GM12878 (cell line): Measurements from ENCODE around the gene GTF3A. TPM values are rescaled to one million over a fixed set of nuclear protein-coding genes. Genes with fewer than 3 reads are reported as not detected.

Source experiments
- ATAC-seq: fragments of 200-7000 bp; cut with Tn5 transposase; 3 replicates; pipeline ENCODE4 v1.9.1; 2020; ENCODE audit warnings: mild to moderate bottlenecking, moderate library complexity
- BruUV-seq: library from RNA; stranded (reverse); fragments of 400-500 nt; replicated peaks from 2 replicates; lab custom pipeline; 2021; lab: Mats Ljungman, UMichigan
- CTCF ChIA-PET: fragments of 300-600 bp; sonication (Branson Sonifier 250); formaldehyde crosslinking; extraction: SDS; loops from one replicate; lab custom pipeline; 2021; ENCODE audit warnings: inconsistent platforms; lab: Yijun Ruan, JAX
- POLR2A ChIA-PET: fragments of 350-600 bp; formaldehyde crosslinking; extraction: SDS; loops from one replicate; lab custom pipeline; 2021; ENCODE audit warnings: inconsistent platforms; lab: Charles Lee
- RAD21 ChIA-PET: fragments of 300-600 bp; sonication (Branson Sonifier 250); formaldehyde crosslinking; loops from one replicate; lab custom pipeline; 2023; ENCODE audit warnings: antibody characterized with exemption; ENCODE audit not compliant: unreplicated experiment; lab: Charles Lee
- SMC1A ChIA-PET: fragments of 300-600 bp; sonication (Branson Sonifier 250); formaldehyde crosslinking; loops from one replicate; lab custom pipeline; 2023; ENCODE audit not compliant: unreplicated experiment, uncharacterized antibody; lab: Charles Lee
- DNase-seq: peaks from one replicate; pipeline ENCODE4 v3.0.0-alpha.2; 2011; ENCODE audit warnings: low read depth, low spot score
- FAIRE-seq: peaks from 3 replicates; lab custom pipeline; 2011; peaks lifted over from hg19 to GRCh38; lab: Jason Lieb, UNC
- H2AFZ ChIP-seq: 2 replicates; pipeline ENCODE4 v1.6.0; 2011; ENCODE audit warnings: low read depth, low read length, control low read depth; ENCODE audit not compliant: control insufficient read depth
- H3K27ac ChIP-seq: 2 replicates; pipeline ENCODE4 v1.5.1; 2011; ENCODE audit warnings: control low read depth; ENCODE audit not compliant: control insufficient read depth, insufficient read depth
- H3K27me3 ChIP-seq, 2 experiments: replicated peaks in 1 of 2; 2 replicates each; pipeline versions ENCODE4 v1.6.0 to v1.6.1; 2011; ENCODE audit warnings: low read length in 1 of 2; ENCODE audit not compliant: control insufficient read depth in 2 of 2, insufficient read depth in 2 of 2
- H3K36me3 ChIP-seq, 2 experiments: 2 replicates each; pipeline ENCODE4 v1.5.1; 2011; ENCODE audit warnings: low read length in 1 of 2; ENCODE audit not compliant: control insufficient read depth in 2 of 2, insufficient read depth in 2 of 2
- H3K4me1 ChIP-seq: 2 replicates; pipeline ENCODE4 v1.6.1; 2011; ENCODE audit warnings: mild to moderate bottlenecking, low read length, moderate library complexity, mixed read lengths; ENCODE audit not compliant: control insufficient read depth, insufficient read depth
- H3K4me2 ChIP-seq: 2 replicates; pipeline ENCODE4 v1.6.0; 2011; ENCODE audit warnings: control low read depth; ENCODE audit not compliant: control insufficient read depth, insufficient read depth
- H3K4me3 ChIP-seq: fragments of 200-600 bp; sonication (generic); 2 replicates; pipeline ENCODE4 v1.5.1; 2016
- H3K79me2 ChIP-seq: 2 replicates; pipeline ENCODE4 v1.6.0; 2011; ENCODE audit warnings: low read length; ENCODE audit not compliant: control insufficient read depth, insufficient read depth
- H3K9ac ChIP-seq: 2 replicates; pipeline ENCODE4 v1.8.0; 2011; ENCODE audit warnings: low read length, control low read depth, mixed read lengths; ENCODE audit not compliant: control insufficient read depth, insufficient read depth
- H3K9me3 ChIP-seq: replicated peaks from 3 replicates; pipeline ENCODE4 v1.5.1; 2011; ENCODE audit warnings: mild to moderate bottlenecking, low read length; ENCODE audit not compliant: control insufficient read depth, insufficient read depth
- H4K20me1 ChIP-seq: 2 replicates; pipeline ENCODE4 v1.6.0; 2011; ENCODE audit not compliant: control insufficient read depth, insufficient read depth
- BACH1 ChIP-seq: fragments of 450-650 bp; IDR thresholded peaks from 2 replicates; pipeline ENCODE4 v1.6.1; 2017; ENCODE audit warnings: mild to moderate bottlenecking, borderline replicate concordance
- DPF2 ChIP-seq: fragments of 450-650 bp; IDR thresholded peaks from 2 replicates; pipeline ENCODE4 v1.6.1; 2017; ENCODE audit warnings: mild to moderate bottlenecking
- MYB ChIP-seq: fragments of 150-350 bp; IDR thresholded peaks from 2 replicates; pipeline ENCODE4 v1.6.1; 2014; ENCODE audit warnings: mild to moderate bottlenecking, low read depth, low read length, borderline replicate concordance
- ZNF384 ChIP-seq: IDR thresholded peaks from 2 replicates; pipeline ENCODE4 v1.6.1; 2012; ENCODE audit warnings: low read depth, mild to moderate bottlenecking, low read length, improper control_type of control experiment, borderline replicate concordance
- ZNF622 ChIP-seq: fragments of 450-650 bp; IDR thresholded peaks from 2 replicates; pipeline ENCODE4 v1.6.1; 2017; ENCODE audit warnings: mild to moderate bottlenecking, inconsistent platforms
- WGBS: methylation state at CpG from one replicate; pipeline ENCODE4 v1.1.6; 2016; ENCODE audit warnings: low lambda C conversion rate; ENCODE audit not compliant: insufficient replicate concordance, insufficient coverage; ENCODE audit errors: missing lambda C conversion rate; 5-methylcytosine and 5-hydroxymethylcytosine counted together
- in situ Hi-C: fragments of 300-500 bp; cut with MboI; formaldehyde crosslinking; loops from 9 replicates; pipeline ENCODE4 v1.14.3; 2018; ENCODE audit warnings: mixed read lengths
- intact Hi-C: fragments of 100-400 bp; cut with micrococcal nuclease; formaldehyde crosslinking; loops from one replicate; pipeline ENCODE4 v1.14.2; 2022; ENCODE audit not compliant: unreplicated experiment
- polyA plus RNA-seq, 11 experiments: library from polyadenylated mRNA; depleted of rRNA in 4 of 11; unstranded in 6 of 11; stranded (reverse) in 5 of 11; fragments of >200 nt; fragmentation: Nextera tagmentation in 4 of 11; fragmentation: Illumina TruSeq in 1 of 11; extraction: Ambion mirVana in 4 of 11; extraction: Trizol in 1 of 11; gene quantifications; 1 replicate in 1 of 11; 2 replicates in 10 of 11; pipeline versions ENCODE4 v1.2.1 to v1.2.3, GENCODE V29; 2011 to 2016; ENCODE audit warnings: inconsistent platforms in 2 of 11, missing spikeins in 2 of 11, low read depth in 1 of 11
- total RNA-seq, 4 experiments: library from RNA; depleted of rRNA in 3 of 4; stranded (reverse); fragments of >200 nt in 3 of 4; fragmentation: Illumina TruSeq in 1 of 4; extraction: Trizol in 1 of 4; gene quantifications; 2 replicates each; pipeline versions ENCODE4 v1.2.1 to v1.2.3, GENCODE V29; 2013 to 2021
- TF ChIP-seq, protein P1 (sequence below): IDR thresholded peaks from 2 replicates; pipeline ENCODE4 v1.6.1; 2011; ENCODE audit warnings: borderline replicate concordance, low read depth, mild to moderate bottlenecking, moderate library complexity, mixed read lengths, low read length; ENCODE audit not compliant: insufficient read depth; ENCODE audit errors: extremely low read length
- TF ChIP-seq, protein P2 (sequence below): IDR thresholded peaks from 2 replicates; pipeline ENCODE4 v1.6.1; 2012; ENCODE audit warnings: low read depth, low read length, improper control_type of control experiment
- TF ChIP-seq, protein P3 (sequence below): fragments of 450-650 bp; IDR thresholded peaks from 2 replicates; pipeline ENCODE4 v1.6.1; 2018; ENCODE audit warnings: mild to moderate bottlenecking, low read depth, moderate library complexity; ENCODE audit not compliant: partially characterized antibody

Gene GTF3A
- total and polyA plus RNA-seq, 10 of the 15 experiments (the other 5 are each of a cell fraction or from before 2014, with no cell fraction given): 74.2 to 524 (median 216) TPM

DNA sequence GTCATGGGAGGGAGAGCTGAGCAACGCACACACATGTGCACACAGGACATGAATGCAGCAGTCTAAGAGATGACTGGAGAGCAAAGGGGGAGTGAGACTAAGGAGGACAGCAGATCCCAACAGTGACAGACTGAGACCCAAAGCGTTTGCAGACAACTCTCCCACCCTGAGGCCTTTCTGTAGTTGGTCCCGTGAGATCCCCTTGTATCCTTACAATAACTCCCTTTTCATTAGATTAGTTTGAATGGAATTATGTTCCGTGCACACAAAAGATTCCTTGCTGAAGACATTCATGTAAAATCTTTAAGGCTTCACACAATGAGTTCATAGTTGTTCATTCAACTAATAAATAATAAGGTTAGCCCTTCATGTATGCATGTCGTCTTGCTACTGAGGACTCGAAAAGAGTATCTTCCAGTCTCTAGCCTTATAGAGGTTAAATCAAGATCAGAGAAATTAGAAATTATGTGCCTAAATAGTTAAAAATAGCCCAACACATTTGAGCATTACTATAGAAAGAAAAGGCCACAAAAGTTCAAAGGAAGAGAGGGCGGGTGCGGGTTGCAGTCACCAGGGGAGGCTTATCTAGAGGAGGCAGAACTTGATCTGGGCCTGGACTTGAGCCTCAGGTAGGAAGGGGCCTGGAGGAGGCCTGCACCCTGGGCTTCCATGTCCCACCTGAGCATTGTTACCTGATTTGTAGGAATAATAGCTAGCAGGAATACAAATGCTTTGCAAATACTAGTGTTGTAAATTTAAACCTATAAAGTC is 3.1 kb upstream of the GTF3A start:
- no peak for FAIRE-seq
- Histone ChIP-seq H3K9ac (no peak overlapping the region), H3K4me3 (no peak overlapping the region), H3K27ac (no peak overlapping the region), H4K20me1 (peaks cover 1% of the 10 kb centered on the region; the same call in 1 of the 2 replicates), H3K9me3 (no peaks in the 10 kb centered on the region), H3K4me2 (no peak overlapping the region), H3K36me3 (no peaks in the 10 kb centered on the region), H3K79me2 (peaks cover 19% of the 10 kb centered on the region), H2AFZ (no peak overlapping the region), H3K4me1 (peaks cover 3% of the 10 kb centered on the region), H3K27me3 (no peaks in the 10 kb centered on the region)
- ChIA-PET CTCF (interaction anchor here (1.4 kb wide), 1 partner anchor 59 kb away, joined by 3 read pairs; no protein-coding TSS in a partner anchor), RAD21 (no interaction called here), POLR2A (no interaction called here), SMC1A (interaction anchor here (1.6 kb wide), 1 partner anchor 12 kb away, joined by 4 read pairs; no protein-coding TSS in a partner anchor)
- no peak for DNase-seq
- intact Hi-C loops (no loop called here), in situ Hi-C loops (no loop called here)
- no TSS peak for BruUV-seq
- no peak for ATAC-seq
- 67% methylated on average over 8 of the region's 8 CpGs for WGBS
- TF ChIP-seq, protein P1, sequence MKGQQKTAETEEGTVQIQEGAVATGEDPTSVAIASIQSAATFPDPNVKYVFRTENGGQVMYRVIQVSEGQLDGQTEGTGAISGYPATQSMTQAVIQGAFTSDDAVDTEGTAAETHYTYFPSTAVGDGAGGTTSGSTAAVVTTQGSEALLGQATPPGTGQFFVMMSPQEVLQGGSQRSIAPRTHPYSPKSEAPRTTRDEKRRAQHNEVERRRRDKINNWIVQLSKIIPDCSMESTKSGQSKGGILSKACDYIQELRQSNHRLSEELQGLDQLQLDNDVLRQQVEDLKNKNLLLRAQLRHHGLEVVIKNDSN: no peak
- no peak for TF ChIP-seq ZNF622
- TF ChIP-seq ZNF384: no peak
- no peak for TF ChIP-seq BACH1
- TF ChIP-seq DPF2: no peak
- TF ChIP-seq, protein P2, sequence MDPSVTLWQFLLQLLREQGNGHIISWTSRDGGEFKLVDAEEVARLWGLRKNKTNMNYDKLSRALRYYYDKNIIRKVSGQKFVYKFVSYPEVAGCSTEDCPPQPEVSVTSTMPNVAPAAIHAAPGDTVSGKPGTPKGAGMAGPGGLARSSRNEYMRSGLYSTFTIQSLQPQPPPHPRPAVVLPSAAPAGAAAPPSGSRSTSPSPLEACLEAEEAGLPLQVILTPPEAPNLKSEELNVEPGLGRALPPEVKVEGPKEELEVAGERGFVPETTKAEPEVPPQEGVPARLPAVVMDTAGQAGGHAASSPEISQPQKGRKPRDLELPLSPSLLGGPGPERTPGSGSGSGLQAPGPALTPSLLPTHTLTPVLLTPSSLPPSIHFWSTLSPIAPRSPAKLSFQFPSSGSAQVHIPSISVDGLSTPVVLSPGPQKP: no peak
- TF ChIP-seq MYB: no peak
- TF ChIP-seq, protein P3, sequence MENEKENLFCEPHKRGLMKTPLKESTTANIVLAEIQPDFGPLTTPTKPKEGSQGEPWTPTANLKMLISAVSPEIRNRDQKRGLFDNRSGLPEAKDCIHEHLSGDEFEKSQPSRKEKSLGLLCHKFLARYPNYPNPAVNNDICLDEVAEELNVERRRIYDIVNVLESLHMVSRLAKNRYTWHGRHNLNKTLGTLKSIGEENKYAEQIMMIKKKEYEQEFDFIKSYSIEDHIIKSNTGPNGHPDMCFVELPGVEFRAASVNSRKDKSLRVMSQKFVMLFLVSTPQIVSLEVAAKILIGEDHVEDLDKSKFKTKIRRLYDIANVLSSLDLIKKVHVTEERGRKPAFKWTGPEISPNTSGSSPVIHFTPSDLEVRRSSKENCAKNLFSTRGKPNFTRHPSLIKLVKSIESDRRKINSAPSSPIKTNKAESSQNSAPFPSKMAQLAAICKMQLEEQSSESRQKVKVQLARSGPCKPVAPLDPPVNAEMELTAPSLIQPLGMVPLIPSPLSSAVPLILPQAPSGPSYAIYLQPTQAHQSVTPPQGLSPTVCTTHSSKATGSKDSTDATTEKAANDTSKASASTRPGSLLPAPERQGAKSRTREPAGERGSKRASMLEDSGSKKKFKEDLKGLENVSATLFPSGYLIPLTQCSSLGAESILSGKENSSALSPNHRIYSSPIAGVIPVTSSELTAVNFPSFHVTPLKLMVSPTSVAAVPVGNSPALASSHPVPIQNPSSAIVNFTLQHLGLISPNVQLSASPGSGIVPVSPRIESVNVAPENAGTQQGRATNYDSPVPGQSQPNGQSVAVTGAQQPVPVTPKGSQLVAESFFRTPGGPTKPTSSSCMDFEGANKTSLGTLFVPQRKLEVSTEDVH: no peak
